ENCODE data around the gene HDAC4. TPM values are rescaled to one million over a fixed set of nuclear protein-coding genes. Genes with fewer than 3 reads are reported as not detected.

HDAC4 gene
- total and polyA plus RNA-seq, 2 donors (not counting 1 experiment from before 2014, with no cell fraction given) = 13.5 to 46.0 TPM

GRCh38 chr2:239041062-239041461 lies 359.8 kb downstream of the HDAC4 start:
- intact Hi-C loops (cut with micrococcal nuclease) = no loop called here
- Histone ChIP-seq H3K9me3 (ENCODE audit: control extremely low read depth in 1 of 3, control insufficient read depth in 2 of 3, insufficient read depth in 1 of 3, low read length in 2 of 3) (no peaks in the 10 kb centered on the region), H3K4me2 (replicated peaks; ENCODE audit: low read depth, low read length, poor library complexity, severe bottlenecking) (no peak overlapping the region), H3K27me3 (replicated peaks in 1 of 4; ENCODE audit: control extremely low read depth in 1 of 4, control insufficient read depth in 3 of 4, insufficient read depth in 4 of 4, low read length in 3 of 4) (no peaks in the 10 kb centered on the region), H3K4me3 (ENCODE audit: control extremely low read depth in 1 of 5, extremely low read depth in 1 of 5, insufficient read depth in 1 of 5, low read depth in 2 of 5, low read length in 4 of 5) (no peak overlapping the region), H3K36me3 (replicated peaks in 1 of 2; ENCODE audit: control extremely low read depth in 1 of 2, control insufficient read depth in 1 of 2, extremely low read depth in 1 of 2, insufficient read depth in 2 of 2, low read length in 1 of 2) (no peaks in the 10 kb centered on the region), H4K20me1 (ENCODE audit: control insufficient read depth, insufficient read depth, low read length, poor library complexity, severe bottlenecking) (no peaks in the 10 kb centered on the region), H3K4me1 (ENCODE audit: control insufficient read depth in 2 of 2, insufficient read depth in 2 of 2, low read length in 2 of 2) (no peaks in the 10 kb centered on the region), H3K9ac (ENCODE audit: low read length) (no peak overlapping the region), H3K27ac (ENCODE audit: low read length in 2 of 2) (no peak overlapping the region), H3K79me2 (ENCODE audit: control insufficient read depth, insufficient read depth, low read length) (no peaks in the 10 kb centered on the region), H2AFZ (ENCODE audit: insufficient read depth, low read depth, low read length, poor library complexity, severe bottlenecking) (no peak overlapping the region)
- no peak overlapping the region for H3K4me3 Mint-ChIP-seq
- H3K27ac Mint-ChIP-seq = no peak overlapping the region
- no peaks in the 10 kb centered on the region for H3K4me1 Mint-ChIP-seq
- no peak for ATAC-seq (ENCODE audit: low read depth)
- 87% methylated on average over 14 of the region's 14 CpGs for WGBS (ENCODE audit: insufficient coverage)
- TF ChIP-seq CTCF (IDR thresholded peaks at IDR 0.05) = no peak
- no peak for TF ChIP-seq EZH2 (IDR thresholded peaks at IDR 0.05; ENCODE audit: borderline replicate concordance, insufficient read depth, low read depth, low read length, poor library complexity, severe bottlenecking)
- ChIA-PET POLR2A (no interaction called here), CTCF (no interaction called here)
- H3K27me3 Mint-ChIP-seq = peaks cover 9% of the 10 kb centered on the region
- DNase-seq = no peak
- no peaks in the 10 kb centered on the region for H3K9me3 Mint-ChIP-seq (ENCODE audit: insufficient read depth)

GRCh38 chr2:239040152-239040761 lies 360.6 kb downstream of the HDAC4 start:
- Histone ChIP-seq H3K4me1 (ENCODE audit: control insufficient read depth in 2 of 2, insufficient read depth in 2 of 2, low read length in 2 of 2) (no peaks in the 10 kb centered on the region), H3K36me3 (replicated peaks in 1 of 2; ENCODE audit: control extremely low read depth in 1 of 2, control insufficient read depth in 1 of 2, extremely low read depth in 1 of 2, insufficient read depth in 2 of 2, low read length in 1 of 2) (no peaks in the 10 kb centered on the region), H3K27me3 (replicated peaks in 1 of 4; ENCODE audit: control extremely low read depth in 1 of 4, control insufficient read depth in 3 of 4, insufficient read depth in 4 of 4, low read length in 3 of 4) (no peaks in the 10 kb centered on the region), H3K4me3 (ENCODE audit: control extremely low read depth in 1 of 5, extremely low read depth in 1 of 5, insufficient read depth in 1 of 5, low read depth in 2 of 5, low read length in 4 of 5) (no peak overlapping the region), H2AFZ (ENCODE audit: insufficient read depth, low read depth, low read length, poor library complexity, severe bottlenecking) (no peak overlapping the region), H3K9me3 (ENCODE audit: control extremely low read depth in 1 of 3, control insufficient read depth in 2 of 3, insufficient read depth in 1 of 3, low read length in 2 of 3) (no peaks in the 10 kb centered on the region), H3K79me2 (ENCODE audit: control insufficient read depth, insufficient read depth, low read length) (no peaks in the 10 kb centered on the region), H4K20me1 (ENCODE audit: control insufficient read depth, insufficient read depth, low read length, poor library complexity, severe bottlenecking) (no peaks in the 10 kb centered on the region), H3K9ac (ENCODE audit: low read length) (no peak overlapping the region), H3K4me2 (replicated peaks; ENCODE audit: low read depth, low read length, poor library complexity, severe bottlenecking) (no peak overlapping the region), H3K27ac (ENCODE audit: low read length in 2 of 2) (no peak overlapping the region)
- H3K4me1 Mint-ChIP-seq = no peaks in the 10 kb centered on the region
- POLR2A ChIA-PET = no interaction called here
- ATAC-seq (ENCODE audit: low read depth) (no peak), DNase-seq (no peak)
- no peak overlapping the region for H3K27ac Mint-ChIP-seq
- no peak for TF ChIP-seq CTCF (IDR thresholded peaks at IDR 0.05)
- no peak for TF ChIP-seq EZH2 (IDR thresholded peaks at IDR 0.05; ENCODE audit: borderline replicate concordance, insufficient read depth, low read depth, low read length, poor library complexity, severe bottlenecking)
- intact Hi-C loops (cut with micrococcal nuclease) = no loop called here
- no peaks in the 10 kb centered on the region for H3K9me3 Mint-ChIP-seq (ENCODE audit: insufficient read depth)
- CTCF ChIA-PET = no interaction called here
- WGBS (ENCODE audit: insufficient coverage) = 92% methylated on average over 12 of the region's 15 CpGs
- H3K4me3 Mint-ChIP-seq = no peak overlapping the region
- H3K27me3 Mint-ChIP-seq = peaks cover 9% of the 10 kb centered on the region
